Body of pancreas (tissue), 4 donors: ENCODE results near the gene ATP1A1. TPM values are rescaled to one million over a fixed set of nuclear protein-coding genes. Genes with fewer than 3 reads are reported as not detected.
A peak's percentile ranks its signal among the peaks of the same experiment; 100 is the strongest.

ENCODE experiments used
- ATAC-seq: fragments of 150-250 bp; one replicate; pipeline ENCODE4 v1.9.1; 2016
- DNase-seq, 4 donors: peaks; one replicate each; pipeline ENCODE4 v3.0.0-alpha.2; 2019
- H3K27ac ChIP-seq, 4 donors: fragments of 200-600 bp; sonication (generic); 1 replicate in 3 of 4; 2 replicates in 1 of 4; pipeline versions ENCODE4 v1.5.1 to v1.6.1; 2016 to 2019; ENCODE audit warnings: mild to moderate bottlenecking in 1 of 4, mixed read lengths in 1 of 4, moderate library complexity in 1 of 4
- H3K27me3 ChIP-seq, 2 donors: fragments of 200-600 bp; sonication (generic); one replicate each; pipeline ENCODE4 v1.6.0; 2016; ENCODE audit warnings: mild to moderate bottlenecking in 1 of 2
- H3K36me3 ChIP-seq, 2 donors: fragments of 200-600 bp; sonication (generic); replicated peaks in 1 of 2; 2 replicates each; pipeline ENCODE4 v1.5.1; 2016; ENCODE audit warnings: low read depth in 2 of 2; ENCODE audit not compliant: insufficient read depth in 1 of 2
- H3K4me1 ChIP-seq: fragments of 200-600 bp; sonication (generic); one replicate; pipeline ENCODE4 v1.6.0; 2016
- H3K4me3 ChIP-seq, 2 donors: fragments of 200-600 bp; sonication (generic); 1 replicate in 1 of 2; 2 replicates in 1 of 2; pipeline ENCODE4 v1.5.1; 2016 to 2019
- H3K9me3 ChIP-seq, 3 donors: fragments of 200-600 bp; sonication (generic); 1 replicate in 2 of 3; 2 replicates in 1 of 3; pipeline ENCODE4 v1.5.1; 2016
- CTCF ChIP-seq, 7 experiments: fragments of 450-650 bp in 4 of 7; fragments of 200-600 bp in 3 of 7; sonication (generic) in 3 of 7; IDR thresholded peaks; one replicate each; pipeline ENCODE4 v1.5.1; 2016 to 2019; ENCODE audit warnings: antibody characterized with exemption in 7 of 7
- POLR2A ChIP-seq, 3 donors: fragments of 450-650 bp; IDR thresholded peaks; one replicate each; pipeline ENCODE4 v1.6.1; 2016; ENCODE audit warnings: antibody characterized with exemption in 3 of 3, mild to moderate bottlenecking in 2 of 3
- WGBS, 2 donors: methylation state at CpG; one replicate each; pipeline ENCODE4 v1.1.5; 2017; 5-methylcytosine and 5-hydroxymethylcytosine counted together
- intact Hi-C: fragments of 100-400 bp; cut with DNase I; formaldehyde crosslinking; loops from one replicate; pipeline ENCODE4 v1.15.1; 2023
- total RNA-seq, 2 donors: library from RNA; depleted of rRNA; stranded (reverse); fragments of >200 nt; gene quantifications; one replicate each; pipeline ENCODE4 v1.1.0, GENCODE V29; 2016

Gene ATP1A1
- total RNA-seq, 2 donors from 2014 or later = 423 to 593 TPM

GRCh38 chr1:116374353-116375147, 1.5 kb downstream of the ATP1A1 start:
- DNase-seq (peak in 2 of 4 donors; percentile 25 to 35), ATAC-seq (no peak)
- Histone ChIP-seq H3K9me3 (no peaks in the 10 kb centered on the region), H3K36me3 (no peaks in the 10 kb centered on the region), H3K4me1 (peaks cover 67% of the 10 kb centered on the region), H3K27ac (peak overlapping the region; percentile 89 to 98 (median 92)), H3K4me3 (peak overlapping the region; percentile 88 to 90), H3K27me3 (no peaks in the 10 kb centered on the region)
- intact Hi-C loops = no loop called here
- 13 to 21% methylated on average over 26 of the region's 26 CpGs for WGBS, 2 donors
- TF ChIP-seq POLR2A (IDR thresholded peaks at IDR 0.05) (no peak), CTCF (IDR thresholded peaks at IDR 0.05) (no peak)

- Histone ChIP-seq H3K36me3 (no peaks in the 10 kb centered on the region), H3K27me3 (no peaks in the 10 kb centered on the region), H3K4me3 (peak overlapping the region in 1 of 2 donors; percentile 90), H3K9me3 (no peaks in the 10 kb centered on the region), H3K27ac (peak overlapping the region; percentile 46 to 98 (median 90)), H3K4me1 (peaks cover 75% of the 10 kb centered on the region)
- DNase-seq = peak in 2 of 4 donors; percentile 24 to 33
- ATAC-seq = no peak
- WGBS, 2 donors = 23 to 35% methylated on average over 8 of the region's 8 CpGs
- intact Hi-C loops = no loop called here
- TF ChIP-seq CTCF (IDR thresholded peaks at IDR 0.05) (no peak), POLR2A (IDR thresholded peaks at IDR 0.05) (no peak)
Observed at GRCh38 chr1:116375148-116375886, 2.3 kb downstream of the ATP1A1 start.

GRCh38 chr1:116375887-116376728, 3.1 kb downstream of the ATP1A1 start:
- intact Hi-C loops = no loop called here
- peaks cover 82% of the 10 kb centered on the region for H3K4me1 ChIP-seq
- peak overlapping the region; percentile 46 to 98 (median 90) for H3K27ac ChIP-seq
- H3K4me3 ChIP-seq = peak overlapping the region in 1 of 2 donors; percentile 90
- H3K9me3 ChIP-seq = no peaks in the 10 kb centered on the region
- no peak for ATAC-seq
- 18 to 20% methylated on average over 9 of the region's 9 CpGs for WGBS, 2 donors
- no peaks in the 10 kb centered on the region for H3K36me3 ChIP-seq
- TF ChIP-seq CTCF (IDR thresholded peaks at IDR 0.05) = no peak
- peak; percentile 19 to 64 (median 59) for TF ChIP-seq POLR2A (IDR thresholded peaks at IDR 0.05)
- peak; percentile 59 to 76 (median 72) for DNase-seq
- no peaks in the 10 kb centered on the region for H3K27me3 ChIP-seq

GRCh38 chr1:116376729-116377086, 3.7 kb downstream of the ATP1A1 start:
- Histone ChIP-seq H3K9me3 (no peaks in the 10 kb centered on the region), H3K36me3 (no peaks in the 10 kb centered on the region), H3K27ac (peak overlapping the region; percentile 46 to 98 (median 90)), H3K27me3 (no peaks in the 10 kb centered on the region), H3K4me3 (no peak overlapping the region), H3K4me1 (peaks cover 85% of the 10 kb centered on the region)
- 19 to 34% methylated on average over 1 of the region's 1 CpG for WGBS, 2 donors
- no peak for ATAC-seq
- DNase-seq = no peak
- intact Hi-C loops = no loop called here
- TF ChIP-seq POLR2A (IDR thresholded peaks at IDR 0.05) (no peak), CTCF (IDR thresholded peaks at IDR 0.05) (no peak)
